ENCODE measurements around the gene SLCO3A1.

GRCh38 chr15:91864664-91865063, 11.2 kb downstream of the SLCO3A1 start:
- TF ChIP-seq, protein P1, sequence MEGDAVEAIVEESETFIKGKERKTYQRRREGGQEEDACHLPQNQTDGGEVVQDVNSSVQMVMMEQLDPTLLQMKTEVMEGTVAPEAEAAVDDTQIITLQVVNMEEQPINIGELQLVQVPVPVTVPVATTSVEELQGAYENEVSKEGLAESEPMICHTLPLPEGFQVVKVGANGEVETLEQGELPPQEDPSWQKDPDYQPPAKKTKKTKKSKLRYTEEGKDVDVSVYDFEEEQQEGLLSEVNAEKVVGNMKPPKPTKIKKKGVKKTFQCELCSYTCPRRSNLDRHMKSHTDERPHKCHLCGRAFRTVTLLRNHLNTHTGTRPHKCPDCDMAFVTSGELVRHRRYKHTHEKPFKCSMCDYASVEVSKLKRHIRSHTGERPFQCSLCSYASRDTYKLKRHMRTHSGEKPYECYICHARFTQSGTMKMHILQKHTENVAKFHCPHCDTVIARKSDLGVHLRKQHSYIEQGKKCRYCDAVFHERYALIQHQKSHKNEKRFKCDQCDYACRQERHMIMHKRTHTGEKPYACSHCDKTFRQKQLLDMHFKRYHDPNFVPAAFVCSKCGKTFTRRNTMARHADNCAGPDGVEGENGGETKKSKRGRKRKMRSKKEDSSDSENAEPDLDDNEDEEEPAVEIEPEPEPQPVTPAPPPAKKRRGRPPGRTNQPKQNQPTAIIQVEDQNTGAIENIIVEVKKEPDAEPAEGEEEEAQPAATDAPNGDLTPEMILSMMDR (conservative IDR thresholded peaks at IDR 0.05 in 1 of 2, IDR thresholded peaks at IDR 0.05 in 1 of 2; ENCODE audit: low read depth in 1 of 2, low read length in 2 of 2) = no peak
- TF ChIP-seq EZH2 (IDR thresholded peaks at IDR 0.05; ENCODE audit: low read length, missing control alignments) = no peak
